AG08395 (cell line): ENCODE results near the gene STPG2.

Experiments
- DNase-seq: peaks from one replicate; pipeline ENCODE4 v3.0.0; 2012; ENCODE audit warnings: mixed read lengths, low spot score

STPG2 gene

GRCh38 chr4:97786306-97786920 is 356.9 kb downstream of the STPG2 start:
- DNase-seq = no peak

GRCh38 chr4:97778174-97778573 is 365.1 kb downstream of the STPG2 start:
- no peak for DNase-seq

- no peak for DNase-seq
These were observed 368.8 kb downstream of the STPG2 start for GRCh38 chr4:97774347-97774989.

GRCh38 chr4:97770222-97770621 is 373.1 kb downstream of the STPG2 start:
- DNase-seq = no peak

- no peak for DNase-seq
These were observed 381.2 kb downstream of the STPG2 start for GRCh38 chr4:97762115-97762512.

- no peak for DNase-seq
These were observed 381.7 kb downstream of the STPG2 start for GRCh38 chr4:97761445-97762114.

- DNase-seq = no peak
These were observed 383.5 kb downstream of the STPG2 start for GRCh38 chr4:97759785-97760184.

- no peak for DNase-seq
These were observed 390.7 kb downstream of the STPG2 start for GRCh38 chr4:97752599-97752998.

GRCh38 chr4:97747945-97748344 is 395.3 kb downstream of the STPG2 start:
- no peak for DNase-seq

- no peak for DNase-seq
These were observed 422.3 kb downstream of the STPG2 start for GRCh38 chr4:97720869-97721432.

- no peak for DNase-seq
These were observed 452.1 kb downstream of the STPG2 start for GRCh38 chr4:97691111-97691605.

GRCh38 chr4:97670703-97671269 is 472.5 kb downstream of the STPG2 start:
- DNase-seq = no peak

GRCh38 chr4:97665553-97665952 is 477.7 kb downstream of the STPG2 start:
- no peak for DNase-seq

- DNase-seq = no peak
These were observed 478.5 kb downstream of the STPG2 start for GRCh38 chr4:97664741-97665140.

- DNase-seq = no peak
These were observed 481.1 kb downstream of the STPG2 start for GRCh38 chr4:97662133-97662532.

GRCh38 chr4:97656044-97656720 is 487.1 kb downstream of the STPG2 start:
- DNase-seq = no peak

GRCh38 chr4:97653701-97654100 is 489.6 kb downstream of the STPG2 start:
- no peak for DNase-seq

GRCh38 chr4:97646997-97647396 is 496.3 kb downstream of the STPG2 start:
- DNase-seq = no peak

GRCh38 chr4:97645071-97645821 is 498.0 kb downstream of the STPG2 start:
- no peak for DNase-seq

- DNase-seq = no peak
These were observed 500.1 kb downstream of the STPG2 start for GRCh38 chr4:97643179-97643578.

- DNase-seq = no peak
These were observed 503.3 kb downstream of the STPG2 start for GRCh38 chr4:97639961-97640360.
